Panc1 (cell line): ENCODE results near the gene SPATA32.

Experiments
- POLR2AphosphoS5 ChIP-seq: IDR thresholded peaks from 2 replicates; pipeline ENCODE4 v1.6.1; 2012; ENCODE audit warnings: mild to moderate bottlenecking, low read depth, low read length, moderate library complexity
- TF ChIP-seq, protein P1 (sequence below): fragments of 450-650 bp; IDR thresholded peaks from 2 replicates; pipeline ENCODE4 v1.5.1; 2017; ENCODE audit warnings: mild to moderate bottlenecking
- TF ChIP-seq, protein P2 (sequence below), 2 experiments: IDR thresholded peaks; 2 replicates each; pipeline ENCODE4 v1.6.1; 2011 to 2012; ENCODE audit warnings: low read depth in 2 of 2, control low read depth in 1 of 2, low read length in 1 of 2, mild to moderate bottlenecking in 1 of 2, moderate library complexity in 1 of 2; ENCODE audit not compliant: insufficient read depth in 1 of 2

DNA sequence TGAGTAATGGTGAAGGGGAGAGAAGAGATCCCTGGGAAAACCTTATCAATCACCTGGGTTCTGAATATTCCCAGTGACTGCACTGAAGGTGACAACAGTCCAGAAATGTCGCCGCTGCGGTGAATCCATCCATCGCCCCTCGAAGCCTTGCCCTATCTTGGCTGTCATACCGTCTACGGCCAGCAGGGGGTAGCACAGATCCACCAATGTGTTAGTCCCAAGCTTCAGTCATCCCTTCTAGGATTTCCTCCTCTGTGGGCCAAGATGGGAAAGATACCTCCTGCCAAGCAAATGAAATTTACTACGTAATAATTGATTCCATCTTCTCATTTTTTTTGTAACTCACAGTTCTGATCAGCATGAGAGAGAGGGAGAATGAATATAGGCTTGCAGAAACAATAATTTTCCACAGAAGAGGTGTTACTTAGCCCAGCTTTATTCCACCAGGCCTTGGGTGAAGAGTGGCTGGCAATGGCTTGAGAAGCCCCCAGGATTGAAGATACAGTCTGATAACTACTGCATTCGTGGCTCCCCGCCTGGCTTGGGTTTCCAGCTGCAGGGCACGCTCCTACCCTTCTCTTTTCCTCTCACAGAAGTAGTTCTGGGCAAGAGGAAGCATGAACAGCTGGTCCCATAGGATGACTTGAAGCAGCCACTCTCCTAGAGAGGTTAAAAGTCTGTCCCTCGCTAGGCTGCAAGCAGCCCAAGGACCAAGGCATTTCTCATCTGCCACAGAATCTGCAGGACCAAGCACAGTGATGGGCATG lies 42.8 kb downstream of the SPATA32 start:
- TF ChIP-seq, protein P1, sequence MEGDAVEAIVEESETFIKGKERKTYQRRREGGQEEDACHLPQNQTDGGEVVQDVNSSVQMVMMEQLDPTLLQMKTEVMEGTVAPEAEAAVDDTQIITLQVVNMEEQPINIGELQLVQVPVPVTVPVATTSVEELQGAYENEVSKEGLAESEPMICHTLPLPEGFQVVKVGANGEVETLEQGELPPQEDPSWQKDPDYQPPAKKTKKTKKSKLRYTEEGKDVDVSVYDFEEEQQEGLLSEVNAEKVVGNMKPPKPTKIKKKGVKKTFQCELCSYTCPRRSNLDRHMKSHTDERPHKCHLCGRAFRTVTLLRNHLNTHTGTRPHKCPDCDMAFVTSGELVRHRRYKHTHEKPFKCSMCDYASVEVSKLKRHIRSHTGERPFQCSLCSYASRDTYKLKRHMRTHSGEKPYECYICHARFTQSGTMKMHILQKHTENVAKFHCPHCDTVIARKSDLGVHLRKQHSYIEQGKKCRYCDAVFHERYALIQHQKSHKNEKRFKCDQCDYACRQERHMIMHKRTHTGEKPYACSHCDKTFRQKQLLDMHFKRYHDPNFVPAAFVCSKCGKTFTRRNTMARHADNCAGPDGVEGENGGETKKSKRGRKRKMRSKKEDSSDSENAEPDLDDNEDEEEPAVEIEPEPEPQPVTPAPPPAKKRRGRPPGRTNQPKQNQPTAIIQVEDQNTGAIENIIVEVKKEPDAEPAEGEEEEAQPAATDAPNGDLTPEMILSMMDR, result peak; percentile 83
- TF ChIP-seq POLR2AphosphoS5, result no peak
- TF ChIP-seq, protein P2, sequence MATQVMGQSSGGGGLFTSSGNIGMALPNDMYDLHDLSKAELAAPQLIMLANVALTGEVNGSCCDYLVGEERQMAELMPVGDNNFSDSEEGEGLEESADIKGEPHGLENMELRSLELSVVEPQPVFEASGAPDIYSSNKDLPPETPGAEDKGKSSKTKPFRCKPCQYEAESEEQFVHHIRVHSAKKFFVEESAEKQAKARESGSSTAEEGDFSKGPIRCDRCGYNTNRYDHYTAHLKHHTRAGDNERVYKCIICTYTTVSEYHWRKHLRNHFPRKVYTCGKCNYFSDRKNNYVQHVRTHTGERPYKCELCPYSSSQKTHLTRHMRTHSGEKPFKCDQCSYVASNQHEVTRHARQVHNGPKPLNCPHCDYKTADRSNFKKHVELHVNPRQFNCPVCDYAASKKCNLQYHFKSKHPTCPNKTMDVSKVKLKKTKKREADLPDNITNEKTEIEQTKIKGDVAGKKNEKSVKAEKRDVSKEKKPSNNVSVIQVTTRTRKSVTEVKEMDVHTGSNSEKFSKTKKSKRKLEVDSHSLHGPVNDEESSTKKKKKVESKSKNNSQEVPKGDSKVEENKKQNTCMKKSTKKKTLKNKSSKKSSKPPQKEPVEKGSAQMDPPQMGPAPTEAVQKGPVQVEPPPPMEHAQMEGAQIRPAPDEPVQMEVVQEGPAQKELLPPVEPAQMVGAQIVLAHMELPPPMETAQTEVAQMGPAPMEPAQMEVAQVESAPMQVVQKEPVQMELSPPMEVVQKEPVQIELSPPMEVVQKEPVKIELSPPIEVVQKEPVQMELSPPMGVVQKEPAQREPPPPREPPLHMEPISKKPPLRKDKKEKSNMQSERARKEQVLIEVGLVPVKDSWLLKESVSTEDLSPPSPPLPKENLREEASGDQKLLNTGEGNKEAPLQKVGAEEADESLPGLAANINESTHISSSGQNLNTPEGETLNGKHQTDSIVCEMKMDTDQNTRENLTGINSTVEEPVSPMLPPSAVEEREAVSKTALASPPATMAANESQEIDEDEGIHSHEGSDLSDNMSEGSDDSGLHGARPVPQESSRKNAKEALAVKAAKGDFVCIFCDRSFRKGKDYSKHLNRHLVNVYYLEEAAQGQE (IDR thresholded peaks at IDR 0.05; ENCODE audit: insufficient read depth in 1 of 2, low read depth in 2 of 2, low read length in 1 of 2), result no peak
